Stimulated activated naive CD8-positive, alpha-beta T cell treated with anti-CD3 and anti-CD28 coated beads, Interleukin-15, Interleukin-2, amounts not matched to agents 100 U/mL and 50 U/mL, for 24 hours (primary cell): ENCODE measurements around the gene STK38.
A peak's percentile ranks its signal among the peaks of the same experiment; 100 is the strongest.

ENCODE experiments used
- ATAC-seq: fragments of 150-1000 bp; cut with Tn5 transposase; one replicate; pipeline ENCODE4 v1.10.0; 2021
- DNase-seq: peaks from one replicate; pipeline ENCODE4 v3.0.0; 2021

STK38 gene

GRCh38 chr6:36563928-36564284 lies 16.6 kb upstream of the STK38 start:
- ATAC-seq (no peak), DNase-seq (no peak)

GRCh38 chr6:36563237-36563927 lies 16.1 kb upstream of the STK38 start:
- no peak for ATAC-seq
- DNase-seq: no peak

DNA sequence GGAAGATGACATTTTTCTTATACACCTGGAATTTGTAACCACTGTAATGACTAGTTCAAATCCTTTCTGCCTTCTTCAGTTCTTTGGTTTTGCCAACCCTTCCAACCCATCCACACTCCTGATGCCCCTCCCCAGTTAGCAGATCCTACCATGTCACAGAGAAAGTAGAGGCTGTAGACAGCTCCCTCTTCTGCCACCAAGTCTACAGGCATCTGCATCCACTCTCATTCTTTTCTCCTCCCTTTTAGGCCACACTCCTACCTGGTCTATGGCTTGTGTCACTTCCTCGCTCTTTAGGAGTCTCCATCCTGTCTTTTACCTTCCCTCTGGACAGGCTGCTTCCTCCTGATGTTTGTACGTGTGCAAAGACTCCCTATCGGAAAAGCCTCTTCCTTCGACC lies 13.5 kb upstream of the STK38 start:
- no peak for DNase-seq
- ATAC-seq: no peak

- ATAC-seq (no peak), DNase-seq (no peak)
Observed at GRCh38 chr6:36559011-36559793, 11.9 kb upstream of the STK38 start.

- DNase-seq: no peak
- ATAC-seq: no peak
Observed at GRCh38 chr6:36556281-36556680, 9.0 kb upstream of the STK38 start.

DNA sequence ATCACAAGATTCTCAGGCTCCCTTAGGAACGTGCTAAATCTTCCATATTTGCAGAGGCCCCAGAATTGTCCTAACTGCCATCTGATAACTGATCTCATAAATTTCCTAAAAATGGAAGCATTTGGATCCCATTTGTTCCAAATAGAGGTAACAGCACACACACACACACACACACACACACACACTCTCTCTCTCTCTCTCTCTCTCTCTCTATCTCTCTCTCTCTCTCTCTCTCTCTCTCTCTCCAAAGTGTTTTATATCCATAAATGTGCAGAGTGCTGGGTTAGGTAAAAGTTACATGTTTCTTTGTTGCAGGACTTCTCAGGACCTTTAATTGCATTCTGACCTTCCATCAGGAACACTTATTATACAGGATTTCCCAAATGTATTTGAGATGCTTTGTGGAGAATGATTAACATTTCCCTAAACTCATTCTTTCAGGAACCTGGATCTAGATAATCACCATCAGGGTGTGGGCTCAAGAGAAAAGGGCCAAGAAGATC lies 8.5 kb upstream of the STK38 start:
- no peak for DNase-seq
- no peak for ATAC-seq

DNA sequence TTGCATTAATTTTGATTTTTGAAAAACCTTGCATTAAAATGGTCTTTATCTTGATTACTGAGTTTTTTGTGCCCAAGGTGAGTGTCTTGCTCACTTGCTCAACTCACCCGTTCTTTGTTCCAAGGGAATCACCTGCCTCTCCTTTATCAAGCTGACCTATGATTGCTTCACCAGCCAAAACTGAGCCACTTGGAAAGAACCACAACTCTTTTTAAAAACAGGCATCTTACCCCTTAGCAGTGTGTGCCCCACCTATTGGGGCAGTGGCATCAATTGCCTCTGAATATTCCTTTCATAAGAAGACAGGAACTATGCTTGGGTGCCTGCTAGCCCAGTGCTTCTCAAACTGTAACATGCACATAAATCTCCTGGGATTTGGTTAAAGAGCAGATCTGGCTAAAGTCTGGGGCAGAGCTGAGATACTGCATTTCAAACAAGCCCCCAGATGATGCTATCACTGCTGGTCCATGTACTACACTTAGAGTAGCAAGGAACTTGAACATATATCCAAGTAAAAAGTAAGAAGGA lies 3.3 kb upstream of the STK38 start:
- DNase-seq (no peak), ATAC-seq (no peak)

DNA sequence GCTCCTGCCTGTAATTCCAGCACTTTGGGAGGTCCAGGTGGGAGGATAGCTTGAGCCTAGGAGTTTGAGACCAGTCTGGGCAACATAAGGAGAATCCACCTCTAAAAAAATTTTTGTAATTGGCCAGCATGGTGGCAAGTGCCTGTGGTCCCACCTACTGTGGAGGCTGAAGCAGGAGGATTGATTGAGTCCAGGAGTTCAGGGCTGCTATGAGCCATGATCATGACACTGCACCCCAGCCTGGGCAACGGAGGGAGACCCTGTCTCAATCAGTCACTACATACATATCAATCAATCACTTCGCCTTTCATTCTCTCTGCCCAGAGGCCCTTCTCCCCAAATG lies 1.1 kb upstream of the STK38 start:
- DNase-seq: peak; percentile 10
- ATAC-seq: no peak

- no peak for ATAC-seq
- peak; percentile 13 for DNase-seq
Observed at GRCh38 chr6:36547646-36548400, 544 bp upstream of the STK38 start.

DNA sequence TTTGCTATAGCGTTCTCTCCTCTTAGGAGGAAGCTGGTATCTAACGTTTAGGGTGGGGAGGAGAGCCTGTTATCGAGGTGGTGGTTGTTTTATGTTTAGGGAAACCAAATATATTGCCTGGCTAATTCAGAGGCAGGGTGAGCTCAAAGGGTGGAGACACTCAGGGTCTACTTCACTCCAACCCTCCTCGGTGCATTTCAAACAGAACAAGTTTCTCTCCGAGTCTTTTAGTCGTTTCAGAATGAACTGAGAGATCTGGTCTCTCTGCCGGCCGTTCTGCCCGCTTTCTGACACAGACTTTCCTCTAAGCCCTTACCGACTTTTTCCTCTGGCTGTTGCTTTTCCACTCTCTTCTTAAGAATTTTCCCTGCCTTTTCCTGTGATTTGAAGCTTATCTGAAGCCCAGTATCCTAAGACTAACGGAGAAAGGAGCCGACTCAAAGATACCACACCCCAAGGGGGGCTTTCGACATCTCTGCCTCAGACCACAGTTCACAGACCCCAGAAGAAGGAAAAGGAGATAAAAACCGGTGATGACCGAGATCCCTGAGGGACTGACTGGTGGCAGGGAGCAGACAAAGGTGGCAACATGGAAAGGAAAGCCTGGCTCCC lies 865 bp downstream of the STK38 start:
- DNase-seq (peak; percentile 30), ATAC-seq (peak; percentile 29)

- DNase-seq (no peak), ATAC-seq (no peak)
Observed at GRCh38 chr6:36545767-36546307, 1.4 kb downstream of the STK38 start.

DNA sequence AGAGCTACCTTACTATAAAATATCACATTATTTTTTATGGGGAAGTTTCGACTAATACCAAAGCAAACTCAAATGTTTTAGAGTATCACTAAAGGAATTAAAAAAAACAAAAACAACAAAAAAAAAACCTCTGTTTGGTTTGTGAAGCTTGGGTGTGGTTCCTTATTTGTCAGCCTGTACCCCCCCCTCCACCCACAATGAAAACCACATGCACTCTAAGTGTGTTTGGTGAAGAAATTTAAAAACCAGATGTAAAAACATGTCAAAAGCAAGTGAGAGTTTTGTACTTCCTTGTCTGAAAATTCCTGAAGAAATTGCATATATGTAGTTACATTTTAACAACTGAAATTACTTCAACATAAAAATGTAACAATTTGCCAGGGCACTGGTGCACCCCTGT lies 3.1 kb downstream of the STK38 start:
- DNase-seq: peak; percentile 20
- no peak for ATAC-seq

DNA sequence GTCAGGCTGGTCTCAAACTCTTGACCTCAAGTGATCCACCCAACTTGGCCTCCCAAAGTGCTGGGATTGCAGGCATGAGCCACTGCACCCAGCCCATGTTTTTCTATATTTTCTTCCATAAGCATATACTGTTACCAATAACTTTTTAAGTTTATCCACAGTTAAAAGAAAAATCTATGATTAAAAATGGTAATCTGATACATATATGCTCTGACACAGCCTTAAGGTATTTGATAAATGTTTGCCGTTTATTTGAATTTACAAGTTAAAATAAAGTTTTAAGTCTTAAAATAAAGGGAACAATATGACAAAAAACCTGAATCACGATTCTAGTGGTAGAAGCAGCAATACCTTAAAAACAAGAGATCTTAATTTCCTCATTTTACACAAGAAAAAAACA lies 5.2 kb downstream of the STK38 start:
- DNase-seq (no peak), ATAC-seq (no peak)

GRCh38 chr6:36539814-36540568 lies 7.3 kb downstream of the STK38 start:
- peak; percentile 91 for ATAC-seq
- no peak for DNase-seq

DNA sequence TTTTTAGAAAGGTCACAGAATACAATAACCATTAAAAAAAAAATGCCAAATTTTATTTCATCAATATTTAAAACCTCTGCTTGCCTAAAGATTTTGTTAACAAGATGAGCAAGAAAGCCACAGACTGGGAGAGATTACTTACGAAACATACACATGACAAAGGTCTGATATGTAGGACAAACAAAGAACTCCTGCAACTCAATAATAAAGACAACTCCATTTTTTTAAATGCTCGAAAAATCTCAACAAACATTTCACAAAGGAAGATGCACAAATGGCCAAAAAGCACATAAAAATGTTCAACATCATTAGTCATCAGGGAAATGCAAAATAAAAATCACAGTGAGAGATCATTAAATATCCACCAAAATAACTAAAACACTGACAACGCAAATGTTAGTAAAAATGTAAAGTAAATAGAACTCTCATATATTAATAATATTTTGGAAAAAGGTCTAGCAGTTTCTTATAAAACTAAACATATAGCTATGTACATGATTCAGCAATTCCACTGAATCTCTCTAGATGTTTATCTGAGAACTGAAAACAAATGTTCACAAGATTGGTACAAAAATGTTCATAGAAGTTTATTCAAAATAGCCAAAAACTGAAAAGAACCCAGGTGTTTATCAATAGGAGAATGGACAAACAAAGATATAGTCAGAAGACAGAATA lies 10.3 kb downstream of the STK38 start:
- DNase-seq (no peak), ATAC-seq (no peak)

GRCh38 chr6:36533321-36533720 lies 14.0 kb downstream of the STK38 start:
- ATAC-seq (no peak), DNase-seq (no peak)

DNA sequence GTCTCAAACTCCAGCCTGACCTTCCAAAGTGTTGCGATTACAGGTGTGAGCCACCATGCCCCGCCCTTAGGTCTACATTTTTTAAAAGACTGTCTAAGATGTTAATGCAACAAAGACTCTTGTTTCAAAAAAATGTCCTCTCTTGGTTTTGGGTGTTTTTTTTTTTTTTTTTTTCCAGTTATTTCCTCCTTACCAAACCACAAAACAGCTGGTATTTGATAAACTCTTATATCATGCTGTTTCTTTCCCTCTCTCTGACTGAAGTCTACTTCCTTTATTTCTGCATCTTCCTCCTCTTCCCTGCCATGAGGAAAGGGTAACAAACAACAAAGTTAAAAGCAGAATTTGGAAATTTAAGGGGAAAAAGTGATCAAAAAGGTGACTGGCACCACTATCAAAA lies 21.2 kb downstream of the STK38 start:
- no peak for ATAC-seq
- DNase-seq: no peak

DNA sequence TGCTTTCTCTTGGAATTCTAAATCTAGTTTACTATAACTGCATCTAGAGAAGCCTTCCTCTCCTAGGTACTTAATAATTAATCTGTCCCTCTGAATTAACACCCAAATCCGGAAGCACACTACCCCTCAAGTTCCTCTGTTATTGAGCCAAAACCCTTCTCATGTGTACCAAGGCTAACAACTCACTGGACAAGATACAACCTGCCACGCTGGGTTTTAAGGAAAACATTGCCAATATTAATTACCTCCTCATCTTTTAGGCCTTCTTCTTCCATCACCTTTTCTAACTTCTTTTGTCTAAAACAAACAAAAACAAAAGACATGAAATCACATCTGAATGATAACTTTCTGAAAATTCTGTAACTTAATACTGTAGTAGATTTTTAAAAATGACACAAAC lies 21.9 kb downstream of the STK38 start:
- DNase-seq: no peak
- ATAC-seq: no peak

GRCh38 chr6:36524871-36525270 lies 22.4 kb downstream of the STK38 start:
- ATAC-seq (no peak), DNase-seq (no peak)

- DNase-seq (no peak), ATAC-seq (no peak)
Observed at GRCh38 chr6:36523936-36524499, 23.3 kb downstream of the STK38 start.

DNA sequence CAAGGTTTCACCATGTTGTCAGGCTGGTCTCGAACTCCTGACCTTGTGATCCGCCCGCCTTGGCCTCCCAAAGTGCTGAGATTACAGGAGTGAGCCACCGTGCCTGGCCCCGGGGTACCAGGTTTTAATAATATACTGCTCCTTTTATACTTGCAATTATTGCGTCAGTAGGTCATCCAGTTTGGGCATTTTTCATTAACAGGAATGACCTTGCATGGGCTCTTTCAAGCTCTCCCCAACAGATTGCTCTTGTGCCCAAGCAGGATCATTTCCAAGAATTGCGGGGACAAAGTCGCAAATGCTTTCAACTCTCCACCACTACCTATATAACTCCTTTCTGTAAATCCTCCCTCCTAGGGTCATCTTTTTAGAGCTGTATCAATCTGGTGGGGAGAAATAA lies 23.8 kb downstream of the STK38 start:
- DNase-seq (no peak), ATAC-seq (no peak)
